Measurements from ENCODE around the gene CFAP54. TPM values are rescaled to one million over a fixed set of nuclear protein-coding genes. Genes with fewer than 3 reads are reported as not detected.

CFAP54 gene
- total RNA-seq, 1 experiment from 2014 or later = 0.09 TPM

GRCh38 chr12:96751626-96752025 lies 262.2 kb downstream of the CFAP54 start (continued):
- TF ChIP-seq USF1 (CRISPR knock-in tag; IDR thresholded peaks at IDR 0.05) = no peak
- no peak for TF ChIP-seq E2F1 (CRISPR knock-in tag; IDR thresholded peaks at IDR 0.05)
- TF ChIP-seq FOXJ3 (CRISPR knock-in tag; IDR thresholded peaks at IDR 0.05; ENCODE audit: borderline replicate concordance) = no peak

- Mint-ChIP-seq H3K4me1 (peaks cover 14% of the 10 kb centered on the region), H3K27ac (no peak overlapping the region), H3K27me3 (ENCODE audit: low read depth) (no peaks in the 10 kb centered on the region), H3K36me3 (no peaks in the 10 kb centered on the region), H3K4me3 (no peak overlapping the region), H3K9me3 (no peaks in the 10 kb centered on the region)
- TF ChIP-seq ATF3 (CRISPR knock-in tag; conservative IDR thresholded peaks at IDR 0.05) = no peak
- TF ChIP-seq NR3C1 (CRISPR knock-in tag; conservative IDR thresholded peaks at IDR 0.05; ENCODE audit: low read depth) = no peak
- TF ChIP-seq ZNF219 (CRISPR knock-in tag; IDR thresholded peaks at IDR 0.05; ENCODE audit: borderline replicate concordance) = no peak
- no peak for TF ChIP-seq RORB (CRISPR knock-in tag; IDR thresholded peaks at IDR 0.05)
- no peak for TF ChIP-seq MXD4 (CRISPR knock-in tag; IDR thresholded peaks at IDR 0.05; ENCODE audit: borderline replicate concordance)
- no peak for TF ChIP-seq CTCF (IDR thresholded peaks at IDR 0.05)
- TF ChIP-seq TCF7 (CRISPR knock-in tag; IDR thresholded peaks at IDR 0.05; ENCODE audit: low read depth) = no peak
- ATAC-seq (no peak), DNase-seq (ENCODE audit: low spot score) (no peak)
- CTCF ChIA-PET = no interaction called here
- POLR2A ChIA-PET = no interaction called here
Observed at GRCh38 chr12:96752211-96752610, 262.8 kb downstream of the CFAP54 start.

GRCh38 chr12:96766232-96766631 lies 276.9 kb downstream of the CFAP54 start:
- DNase-seq (ENCODE audit: low spot score) (peak; percentile 37), ATAC-seq (peak; percentile 93)
- POLR2A ChIA-PET = no interaction called here

More at GRCh38 chr12:96766232-96766631, 276.9 kb downstream of the CFAP54 start:
- Mint-ChIP-seq H3K4me1 (0 out of 2 replicates have a peak, but pooled peaks cover 3% of the 10 kb centered on the region), H3K27me3 (ENCODE audit: low read depth) (no peaks in the 10 kb centered on the region), H3K36me3 (no peaks in the 10 kb centered on the region), H3K27ac (no peak overlapping the region), H3K9me3 (no peaks in the 10 kb centered on the region), H3K4me3 (no peak overlapping the region)
- CTCF ChIA-PET = interaction anchor here (1.0 to 1.5 kb wide), 3 partner anchors 16 to 218 kb away, joined by 3 to 5 read pairs (median 5); no protein-coding TSS in a partner anchor
- TF ChIP-seq ESRRA (CRISPR knock-in tag; IDR thresholded peaks at IDR 0.05; ENCODE audit: borderline replicate concordance) (no peak), AR (CRISPR knock-in tag; IDR thresholded peaks at IDR 0.05) (no peak), ZNF219 (CRISPR knock-in tag; IDR thresholded peaks at IDR 0.05; ENCODE audit: borderline replicate concordance) (no peak), ZNF138 (CRISPR knock-in tag; conservative IDR thresholded peaks at IDR 0.05) (no peak), CREM (CRISPR knock-in tag; IDR thresholded peaks at IDR 0.05) (no peak), SMAD3 (CRISPR knock-in tag; IDR thresholded peaks at IDR 0.05; ENCODE audit: borderline replicate concordance) (no peak), TP53 (CRISPR knock-in tag; IDR thresholded peaks at IDR 0.05) (no peak), OVOL2 (CRISPR knock-in tag; IDR thresholded peaks at IDR 0.05; ENCODE audit: borderline replicate concordance) (no peak), ZBTB21 (CRISPR knock-in tag; IDR thresholded peaks at IDR 0.05; ENCODE audit: borderline replicate concordance) (no peak), KAT7 (CRISPR knock-in tag; IDR thresholded peaks at IDR 0.05; ENCODE audit: borderline replicate concordance) (no peak), ZNF423 (CRISPR knock-in tag; IDR thresholded peaks at IDR 0.05) (no peak), IRF2 (CRISPR knock-in tag; IDR thresholded peaks at IDR 0.05; ENCODE audit: borderline replicate concordance, low read depth) (no peak)
